Measurements from ENCODE around the gene ZNF770. TPM values are rescaled to one million over a fixed set of nuclear protein-coding genes. Genes with fewer than 3 reads are reported as not detected.
"Not testable (repeated sequence)": the region's sequence is repeated elsewhere in the genome, so short reads cannot be mapped to it uniquely, and the experiment has no call there.

ZNF770 gene
- total RNA-seq, 4 donors from 2014 or later = 20.9 to 27.4 (median 24.2) TPM

- no peak overlapping the region for H3K27ac ChIP-seq
- H3K9me3 ChIP-seq = no peaks in the 10 kb centered on the region
- WGBS, 2 donors (ENCODE audit: low coverage in 1 of 2) = 85 to 94% methylated on average over 3 of the region's 3 CpGs
- TF ChIP-seq EP300 (IDR thresholded peaks at IDR 0.05) = no peak
- TF ChIP-seq, protein P1, sequence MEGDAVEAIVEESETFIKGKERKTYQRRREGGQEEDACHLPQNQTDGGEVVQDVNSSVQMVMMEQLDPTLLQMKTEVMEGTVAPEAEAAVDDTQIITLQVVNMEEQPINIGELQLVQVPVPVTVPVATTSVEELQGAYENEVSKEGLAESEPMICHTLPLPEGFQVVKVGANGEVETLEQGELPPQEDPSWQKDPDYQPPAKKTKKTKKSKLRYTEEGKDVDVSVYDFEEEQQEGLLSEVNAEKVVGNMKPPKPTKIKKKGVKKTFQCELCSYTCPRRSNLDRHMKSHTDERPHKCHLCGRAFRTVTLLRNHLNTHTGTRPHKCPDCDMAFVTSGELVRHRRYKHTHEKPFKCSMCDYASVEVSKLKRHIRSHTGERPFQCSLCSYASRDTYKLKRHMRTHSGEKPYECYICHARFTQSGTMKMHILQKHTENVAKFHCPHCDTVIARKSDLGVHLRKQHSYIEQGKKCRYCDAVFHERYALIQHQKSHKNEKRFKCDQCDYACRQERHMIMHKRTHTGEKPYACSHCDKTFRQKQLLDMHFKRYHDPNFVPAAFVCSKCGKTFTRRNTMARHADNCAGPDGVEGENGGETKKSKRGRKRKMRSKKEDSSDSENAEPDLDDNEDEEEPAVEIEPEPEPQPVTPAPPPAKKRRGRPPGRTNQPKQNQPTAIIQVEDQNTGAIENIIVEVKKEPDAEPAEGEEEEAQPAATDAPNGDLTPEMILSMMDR (IDR thresholded peaks at IDR 0.05) = no peak
- no peak for TF ChIP-seq POLR2AphosphoS5 (IDR thresholded peaks at IDR 0.05)
- no peak for TF ChIP-seq POLR2A (IDR thresholded peaks at IDR 0.05)
- H3K4me3 ChIP-seq = no peak overlapping the region
- H3K27me3 ChIP-seq = no peaks in the 10 kb centered on the region
- H3K36me3 ChIP-seq = peaks cover 10 to 85% of the 10 kb centered on the region in 2 donors
- no peaks in the 10 kb centered on the region for H3K4me1 ChIP-seq
- ATAC-seq = no peak
These were observed 43.2 kb downstream of the ZNF770 start for GRCh38 chr15:34944936-34945335.

DNA sequence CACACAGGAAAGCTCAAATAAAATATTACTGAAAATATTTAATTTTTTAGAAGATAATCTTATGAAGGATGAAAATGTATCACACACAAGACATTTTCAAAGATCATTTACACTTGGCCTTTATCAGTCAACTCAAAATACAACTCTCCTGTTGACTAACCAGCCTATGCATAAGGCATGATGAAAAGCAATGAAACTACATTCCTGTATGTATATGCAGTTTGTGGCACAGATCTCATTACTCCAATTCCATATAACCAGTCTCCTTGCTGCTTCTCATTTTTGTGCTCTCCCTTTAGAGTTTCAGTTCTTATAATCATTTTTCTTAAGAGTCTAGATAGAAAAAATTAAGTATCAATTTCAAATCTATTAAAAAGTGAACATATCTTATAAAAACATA lies 44.4 kb downstream of the ZNF770 start:
- H3K9me3 ChIP-seq = no peaks in the 10 kb centered on the region
- no peak overlapping the region for H3K27ac ChIP-seq
- ATAC-seq = no peak
- no peak overlapping the region for H3K4me3 ChIP-seq
- no peaks in the 10 kb centered on the region for H3K4me1 ChIP-seq
- no peaks in the 10 kb centered on the region for H3K27me3 ChIP-seq
- peaks cover 10 to 95% of the 10 kb centered on the region in 2 donors for H3K36me3 ChIP-seq
- TF ChIP-seq EP300 (IDR thresholded peaks at IDR 0.05) (no peak), POLR2A (IDR thresholded peaks at IDR 0.05) (no peak), POLR2AphosphoS5 (IDR thresholded peaks at IDR 0.05) (no peak)
- TF ChIP-seq, protein P1 (IDR thresholded peaks at IDR 0.05) = no peak

DNA sequence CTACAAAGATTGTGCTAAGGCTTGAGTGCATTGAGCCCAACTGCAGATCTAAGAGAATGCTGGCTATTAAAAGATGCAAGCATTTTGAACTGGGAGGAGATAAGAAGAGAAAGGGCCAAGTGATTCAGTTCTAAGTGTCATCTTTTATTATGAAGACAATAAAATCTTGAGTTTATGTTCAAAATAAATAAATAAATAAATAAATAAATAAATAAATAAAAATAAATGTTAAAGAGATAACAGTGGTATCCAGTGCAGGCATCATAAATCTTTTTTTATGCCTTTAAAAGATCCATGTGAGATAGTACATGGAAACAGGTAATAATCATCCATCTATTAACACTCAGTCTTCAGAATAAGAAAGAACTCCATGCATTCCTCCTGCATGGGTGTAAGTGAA lies 44.8 kb downstream of the ZNF770 start:
- not testable (repeated sequence) for H3K9me3 ChIP-seq, H3K27ac ChIP-seq, ATAC-seq, H3K4me3 ChIP-seq, H3K4me1 ChIP-seq, H3K27me3 ChIP-seq
- peaks cover 10 to 95% of the 10 kb centered on the region in 2 donors for H3K36me3 ChIP-seq

DNA sequence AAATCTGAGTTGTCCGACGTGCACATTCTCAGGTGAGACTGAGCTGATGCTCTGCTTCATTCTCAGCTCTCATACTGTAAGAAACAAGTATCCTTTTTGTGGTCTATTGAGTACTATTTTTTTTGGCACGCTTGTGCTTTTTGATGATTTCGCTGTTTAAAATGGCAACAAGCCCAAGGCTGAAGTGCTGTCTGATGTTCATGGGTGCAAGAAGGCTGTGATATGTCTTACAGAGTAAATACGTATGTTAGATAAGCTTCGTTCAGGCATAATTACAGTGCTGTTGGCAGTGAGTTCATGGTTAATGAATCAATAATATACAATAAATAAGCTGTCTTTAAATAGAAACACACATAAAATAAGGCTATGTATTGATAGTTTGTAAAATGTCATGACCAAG lies 45.7 kb downstream of the ZNF770 start:
- no peak for ATAC-seq
- no peak overlapping the region for H3K27ac ChIP-seq
- TF ChIP-seq POLR2A (IDR thresholded peaks at IDR 0.05) = no peak
- TF ChIP-seq POLR2AphosphoS5 (IDR thresholded peaks at IDR 0.05) = no peak
- TF ChIP-seq EP300 (IDR thresholded peaks at IDR 0.05) = no peak
- TF ChIP-seq, protein P1 (IDR thresholded peaks at IDR 0.05) = no peak
- H3K27me3 ChIP-seq = no peaks in the 10 kb centered on the region
- no peaks in the 10 kb centered on the region for H3K4me1 ChIP-seq
- H3K36me3 ChIP-seq = peaks cover 10 to 95% of the 10 kb centered on the region in 2 donors
- 68 to 83% methylated on average over 4 to 6 of the region's 6 CpGs for WGBS, 2 donors (ENCODE audit: low coverage in 1 of 2)
- H3K9me3 ChIP-seq = no peaks in the 10 kb centered on the region
- no peak overlapping the region for H3K4me3 ChIP-seq

- Histone ChIP-seq H3K9me3 (no peaks in the 10 kb centered on the region), H3K4me1 (no peaks in the 10 kb centered on the region), H3K27ac (no peak overlapping the region), H3K36me3 (peaks cover 10 to 100% of the 10 kb centered on the region in 2 donors), H3K27me3 (no peaks in the 10 kb centered on the region), H3K4me3 (no peak overlapping the region)
- WGBS, 2 donors (ENCODE audit: low coverage in 1 of 2) = 59 to 81% methylated on average over 3 of the region's 3 CpGs
- no peak for TF ChIP-seq POLR2A (IDR thresholded peaks at IDR 0.05)
- TF ChIP-seq, protein P1 (IDR thresholded peaks at IDR 0.05) = no peak
- TF ChIP-seq EP300 (IDR thresholded peaks at IDR 0.05) = no peak
- no peak for TF ChIP-seq POLR2AphosphoS5 (IDR thresholded peaks at IDR 0.05)
- ATAC-seq = no peak
These were observed 46.3 kb downstream of the ZNF770 start for GRCh38 chr15:34941831-34942230.
